GM23338 (cell line): ENCODE data around the gene TOE1. TPM values are rescaled to one million over a fixed set of nuclear protein-coding genes. Genes with fewer than 3 reads are reported as not detected.

Experiments used
- ATAC-seq: fragments of 200-7000 bp; cut with Tn5 transposase; 3 replicates; pipeline ENCODE4 v1.9.1; 2020
- DNase-seq: peaks from one replicate; pipeline ENCODE4 v3.0.0-alpha.2; 2015; ENCODE audit warnings: low spot score
- H2AFZ ChIP-seq: fragments of 200-600 bp; sonication (generic); 2 replicates; pipeline ENCODE4 v1.8.0; 2016; ENCODE audit warnings: antibody characterized with exemption, mild to moderate bottlenecking, moderate library complexity
- H3F3A ChIP-seq: fragments of 200-600 bp; sonication (generic); replicated peaks from 2 replicates; pipeline ENCODE4 v1.8.0; 2017; ENCODE audit warnings: antibody characterized with exemption, mixed run types, low read depth
- H3K27ac ChIP-seq: fragments of 200-600 bp; sonication (generic); 2 replicates; pipeline ENCODE4 v1.6.1; 2016; ENCODE audit warnings: low read depth
- H3K27me3 ChIP-seq: fragments of 200-600 bp; sonication (generic); 2 replicates; pipeline ENCODE4 v1.8.0; 2016; ENCODE audit warnings: mild to moderate bottlenecking, mixed run types, moderate library complexity; ENCODE audit not compliant: insufficient read depth
- H3K36me3 ChIP-seq: fragments of 200-600 bp; sonication (generic); 2 replicates; pipeline ENCODE4 v1.8.0; 2016; ENCODE audit warnings: mild to moderate bottlenecking; ENCODE audit not compliant: insufficient read depth
- H3K4me1 ChIP-seq: fragments of 200-600 bp; sonication (generic); 2 replicates; pipeline ENCODE4 v1.8.0; 2016; ENCODE audit warnings: mild to moderate bottlenecking, moderate library complexity; ENCODE audit not compliant: insufficient read depth
- H3K4me2 ChIP-seq: fragments of 200-600 bp; sonication (generic); 2 replicates; pipeline ENCODE4 v1.7.1; 2017; ENCODE audit warnings: mixed run types
- H3K4me3 ChIP-seq: fragments of 200-600 bp; sonication (generic); 2 replicates; pipeline ENCODE4 v1.6.1; 2016; ENCODE audit warnings: mixed run types
- H3K79me2 ChIP-seq: fragments of 200-600 bp; sonication (generic); replicated peaks from 2 replicates; pipeline ENCODE4 v1.8.0; 2017; ENCODE audit warnings: mild to moderate bottlenecking; ENCODE audit not compliant: insufficient read depth
- H3K9me2 ChIP-seq: fragments of 200-600 bp; sonication (generic); 2 replicates; pipeline ENCODE4 v1.8.0; 2017; ENCODE audit not compliant: insufficient read depth
- H4K20me1 ChIP-seq: fragments of 200-600 bp; sonication (generic); replicated peaks from 2 replicates; pipeline ENCODE4 v1.8.0; 2017; ENCODE audit warnings: mild to moderate bottlenecking; ENCODE audit not compliant: insufficient read depth
- H3K27ac Mint-ChIP-seq: 2 replicates; pipeline ENCODE4 v1.8.0; 2020; ENCODE audit warnings: inconsistent platforms, mild to moderate bottlenecking, moderate library complexity, mixed read lengths
- H3K27me3 Mint-ChIP-seq: 3 replicates; pipeline ENCODE4 v1.8.0; 2022; ENCODE audit warnings: low read depth, mild to moderate bottlenecking, moderate library complexity, mixed read lengths, inconsistent platforms; ENCODE audit not compliant: insufficient read depth, poor library complexity
- H3K36me3 Mint-ChIP-seq: 3 replicates; pipeline ENCODE4 v1.8.0; 2021; ENCODE audit warnings: low read depth, mild to moderate bottlenecking, inconsistent platforms, moderate library complexity, mixed read lengths
- H3K4me1 Mint-ChIP-seq: 3 replicates; pipeline ENCODE4 v1.8.0; 2020; ENCODE audit warnings: mild to moderate bottlenecking, inconsistent platforms, mixed read lengths
- H3K4me3 Mint-ChIP-seq: 3 replicates; pipeline ENCODE4 v1.8.0; 2021; ENCODE audit warnings: moderate library complexity, mild to moderate bottlenecking, inconsistent platforms, mixed read lengths
- H3K9me3 Mint-ChIP-seq: 3 replicates; pipeline ENCODE4 v1.8.0; 2020; ENCODE audit warnings: moderate library complexity, mild to moderate bottlenecking, inconsistent platforms, mixed read lengths
- CREB1 ChIP-seq: fragments of 250-450 bp; sonication (Bioruptor Pico); IDR thresholded peaks from 2 replicates; pipeline ENCODE4 v1.5.0; 2020; ENCODE audit warnings: low read depth, mild to moderate bottlenecking, moderate library complexity
- CTCF ChIP-seq, 2 experiments: fragments of 200-600 bp in 1 of 2; sonication (generic) in 1 of 2; conservative IDR thresholded peaks; 2 replicates each; pipeline versions ENCODE4 v1.5.1 to v1.6.1; 2016 to 2017; ENCODE audit warnings: antibody characterized with exemption in 2 of 2, low read depth in 2 of 2, mild to moderate bottlenecking in 2 of 2, moderate library complexity in 1 of 2
- ETS1 ChIP-seq: IDR thresholded peaks from 2 replicates; pipeline ENCODE4 v1.6.1; 2016; ENCODE audit warnings: antibody characterized with exemption
- EZH2 ChIP-seq: fragments of 200-600 bp; sonication (generic); IDR thresholded peaks from one replicate; pipeline ENCODE4 v1.8.0; 2017; ENCODE audit warnings: antibody characterized with exemption, mild to moderate bottlenecking, low read depth; ENCODE audit not compliant: unreplicated experiment
- EZH2phosphoT487 ChIP-seq: fragments of 200-600 bp; sonication (generic); IDR thresholded peaks from one replicate; pipeline ENCODE4 v1.8.1; 2018; ENCODE audit warnings: antibody characterized with exemption; ENCODE audit not compliant: unreplicated experiment
- JUNB ChIP-seq: IDR thresholded peaks from one replicate; pipeline ENCODE4 v1.6.1; 2016; ENCODE audit warnings: antibody characterized with exemption; ENCODE audit not compliant: unreplicated experiment
- NANOG ChIP-seq: IDR thresholded peaks from 2 replicates; pipeline ENCODE4 v1.6.1; 2016; ENCODE audit warnings: antibody characterized with exemption, borderline replicate concordance
- POLR2AphosphoS5 ChIP-seq: IDR thresholded peaks from 2 replicates; pipeline ENCODE4 v1.6.1; 2016; ENCODE audit warnings: antibody characterized with exemption, low read depth
- REST ChIP-seq: IDR thresholded peaks from one replicate; pipeline ENCODE4 v1.6.1; 2018; ENCODE audit warnings: antibody characterized with exemption; ENCODE audit not compliant: unreplicated experiment
- STAT1 ChIP-seq: IDR thresholded peaks from one replicate; pipeline ENCODE4 v1.6.1; 2016; ENCODE audit warnings: antibody characterized with exemption; ENCODE audit not compliant: unreplicated experiment
- ZNF114 ChIP-seq: fragments of 250-450 bp; sonication (Bioruptor Pico); IDR thresholded peaks from 2 replicates; pipeline ENCODE4 v1.5.0; 2020; ENCODE audit warnings: mild to moderate bottlenecking, moderate library complexity
- ZNF331 ChIP-seq: fragments of 250-450 bp; sonication (Bioruptor Pico); IDR thresholded peaks from 2 replicates; pipeline ENCODE4 v1.5.0; 2020; ENCODE audit warnings: low read depth, mild to moderate bottlenecking, moderate library complexity
- polyA plus RNA-seq: library from polyadenylated mRNA; unstranded; fragments of >200 nt; fragmentation: Nextera tagmentation; extraction: Ambion mirVana; gene quantifications from 2 replicates; pipeline ENCODE4 v1.2.1, GENCODE V29; 2016
- total RNA-seq: library from RNA; depleted of rRNA; stranded (reverse); fragments of >200 nt; shearing (Covaris generic); gene quantifications from 2 replicates; pipeline ENCODE4 v1.2.3, GENCODE V29; 2014
- TF ChIP-seq, protein P1 (sequence below): fragments of 250-450 bp; sonication (Bioruptor Pico); IDR thresholded peaks from 2 replicates; pipeline ENCODE4 v1.5.0; 2020; ENCODE audit warnings: mild to moderate bottlenecking, moderate library complexity

TOE1 gene
- total and polyA plus RNA-seq, 2 experiments from 2014 or later: 9.1 to 18.4 TPM

DNA sequence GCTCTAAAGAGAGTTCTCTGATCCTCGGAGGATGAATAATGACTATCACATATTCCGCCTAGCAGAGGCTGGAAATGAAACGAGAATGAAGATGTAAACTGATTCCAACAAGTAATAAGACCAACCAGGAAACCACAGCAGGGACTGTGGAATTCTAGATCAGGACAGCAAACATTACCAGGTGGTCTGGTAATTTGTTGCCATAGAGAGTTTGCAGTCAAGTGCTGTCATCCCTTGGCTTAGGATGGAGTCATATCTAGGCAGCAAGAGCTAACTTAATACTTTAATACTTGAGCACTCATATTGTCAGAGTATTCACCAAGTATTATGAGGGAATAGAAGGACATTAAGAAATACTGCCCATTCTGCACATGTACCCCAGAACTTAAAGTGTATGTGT, 45.3 kb downstream of the TOE1 start:
- no peak for ATAC-seq
- no peaks in the 10 kb centered on the region for H3K27me3 Mint-ChIP-seq
- no peaks in the 10 kb centered on the region for H3K36me3 ChIP-seq

More for the DNA sequence above, 45.3 kb downstream of the TOE1 start:
- TF ChIP-seq CREB1 (no peak), ZNF114 (CRISPR knock-in tag) (no peak), EZH2phosphoT487 (no peak), REST (no peak), ETS1 (no peak), POLR2AphosphoS5 (no peak), EZH2 (no peak), ZNF331 (CRISPR knock-in tag) (no peak), JUNB (no peak), CTCF (conservative IDR thresholded peaks at IDR 0.05; ENCODE audit: low read depth in 2 of 2) (no peak), STAT1 (no peak), NANOG (no peak)
- TF ChIP-seq, protein P1, sequence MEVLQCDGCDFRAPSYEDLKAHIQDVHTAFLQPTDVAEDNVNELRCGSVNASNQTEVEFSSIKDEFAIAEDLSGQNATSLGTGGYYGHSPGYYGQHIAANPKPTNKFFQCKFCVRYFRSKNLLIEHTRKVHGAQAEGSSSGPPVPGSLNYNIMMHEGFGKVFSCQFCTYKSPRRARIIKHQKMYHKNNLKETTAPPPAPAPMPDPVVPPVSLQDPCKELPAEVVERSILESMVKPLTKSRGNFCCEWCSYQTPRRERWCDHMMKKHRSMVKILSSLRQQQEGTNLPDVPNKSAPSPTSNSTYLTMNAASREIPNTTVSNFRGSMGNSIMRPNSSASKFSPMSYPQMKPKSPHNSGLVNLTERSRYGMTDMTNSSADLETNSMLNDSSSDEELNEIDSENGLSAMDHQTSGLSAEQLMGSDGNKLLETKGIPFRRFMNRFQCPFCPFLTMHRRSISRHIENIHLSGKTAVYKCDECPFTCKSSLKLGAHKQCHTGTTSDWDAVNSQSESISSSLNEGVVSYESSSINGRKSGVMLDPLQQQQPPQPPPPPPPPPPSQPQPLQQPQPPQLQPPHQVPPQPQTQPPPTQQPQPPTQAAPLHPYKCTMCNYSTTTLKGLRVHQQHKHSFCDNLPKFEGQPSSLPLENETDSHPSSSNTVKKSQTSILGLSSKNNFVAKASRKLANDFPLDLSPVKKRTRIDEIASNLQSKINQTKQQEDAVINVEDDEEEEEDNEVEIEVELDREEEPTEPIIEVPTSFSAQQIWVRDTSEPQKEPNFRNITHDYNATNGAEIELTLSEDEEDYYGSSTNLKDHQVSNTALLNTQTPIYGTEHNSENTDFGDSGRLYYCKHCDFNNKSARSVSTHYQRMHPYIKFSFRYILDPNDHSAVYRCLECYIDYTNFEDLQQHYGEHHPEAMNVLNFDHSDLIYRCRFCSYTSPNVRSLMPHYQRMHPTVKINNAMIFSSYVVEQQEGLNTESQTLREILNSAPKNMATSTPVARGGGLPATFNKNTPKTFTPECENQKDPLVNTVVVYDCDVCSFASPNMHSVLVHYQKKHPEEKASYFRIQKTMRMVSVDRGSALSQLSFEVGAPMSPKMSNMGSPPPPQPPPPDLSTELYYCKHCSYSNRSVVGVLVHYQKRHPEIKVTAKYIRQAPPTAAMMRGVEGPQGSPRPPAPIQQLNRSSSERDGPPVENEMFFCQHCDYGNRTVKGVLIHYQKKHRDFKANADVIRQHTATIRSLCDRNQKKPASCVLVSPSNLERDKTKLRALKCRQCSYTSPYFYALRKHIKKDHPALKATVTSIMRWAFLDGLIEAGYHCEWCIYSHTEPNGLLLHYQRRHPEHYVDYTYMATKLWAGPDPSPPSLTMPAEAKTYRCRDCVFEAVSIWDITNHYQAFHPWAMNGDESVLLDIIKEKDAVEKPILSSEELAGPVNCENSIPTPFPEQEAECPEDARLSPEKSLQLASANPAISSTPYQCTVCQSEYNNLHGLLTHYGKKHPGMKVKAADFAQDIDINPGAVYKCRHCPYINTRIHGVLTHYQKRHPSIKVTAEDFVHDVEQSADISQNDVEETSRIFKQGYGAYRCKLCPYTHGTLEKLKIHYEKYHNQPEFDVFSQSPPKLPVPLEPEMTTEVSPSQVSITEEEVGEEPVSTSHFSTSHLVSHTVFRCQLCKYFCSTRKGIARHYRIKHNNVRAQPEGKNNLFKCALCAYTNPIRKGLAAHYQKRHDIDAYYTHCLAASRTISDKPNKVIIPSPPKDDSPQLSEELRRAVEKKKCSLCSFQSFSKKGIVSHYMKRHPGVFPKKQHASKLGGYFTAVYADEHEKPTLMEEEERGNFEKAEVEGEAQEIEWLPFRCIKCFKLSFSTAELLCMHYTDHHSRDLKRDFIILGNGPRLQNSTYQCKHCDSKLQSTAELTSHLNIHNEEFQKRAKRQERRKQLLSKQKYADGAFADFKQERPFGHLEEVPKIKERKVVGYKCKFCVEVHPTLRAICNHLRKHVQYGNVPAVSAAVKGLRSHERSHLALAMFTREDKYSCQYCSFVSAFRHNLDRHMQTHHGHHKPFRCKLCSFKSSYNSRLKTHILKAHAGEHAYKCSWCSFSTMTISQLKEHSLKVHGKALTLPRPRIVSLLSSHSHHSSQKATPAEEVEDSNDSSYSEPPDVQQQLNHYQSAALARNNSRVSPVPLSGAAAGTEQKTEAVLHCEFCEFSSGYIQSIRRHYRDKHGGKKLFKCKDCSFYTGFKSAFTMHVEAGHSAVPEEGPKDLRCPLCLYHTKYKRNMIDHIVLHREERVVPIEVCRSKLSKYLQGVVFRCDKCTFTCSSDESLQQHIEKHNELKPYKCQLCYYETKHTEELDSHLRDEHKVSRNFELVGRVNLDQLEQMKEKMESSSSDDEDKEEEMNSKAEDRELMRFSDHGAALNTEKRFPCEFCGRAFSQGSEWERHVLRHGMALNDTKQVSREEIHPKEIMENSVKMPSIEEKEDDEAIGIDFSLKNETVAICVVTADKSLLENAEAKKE (CRISPR knock-in tag): no peak
- Mint-ChIP-seq H3K4me1 (no peaks in the 10 kb centered on the region), H3K36me3 (no peaks in the 10 kb centered on the region), H3K9me3 (no peaks in the 10 kb centered on the region), H3K27ac (no peak overlapping the region), H3K4me3 (no peak overlapping the region)
- Histone ChIP-seq H3K4me3 (no peak overlapping the region), H3K4me2 (no peak overlapping the region), H4K20me1 (no peaks in the 10 kb centered on the region; the same call in 1 of the 2 replicates), H2AFZ (no peak overlapping the region), H3F3A (no peaks in the 10 kb centered on the region), H3K4me1 (no peaks in the 10 kb centered on the region), H3K79me2 (no peaks in the 10 kb centered on the region), H3K9me2 (no peaks in the 10 kb centered on the region), H3K27ac (no peak overlapping the region), H3K27me3 (no peaks in the 10 kb centered on the region)
- DNase-seq: no peak
